HCT116 (cell line): Measurements from ENCODE around the gene ITGB6. TPM values are rescaled to one million over a fixed set of nuclear protein-coding genes. Genes with fewer than 3 reads are reported as not detected.

Experiments
- ATAC-seq: fragments of 200-7000 bp; cut with Tn5 transposase; 2 replicates; pipeline ENCODE4 v1.9.1; 2020; ENCODE audit warnings: mild to moderate bottlenecking, moderate library complexity
- BruUV-seq: library from RNA; stranded (reverse); fragments of 400-500 nt; replicated peaks from 2 replicates; lab custom pipeline; 2021; lab: Mats Ljungman, UMichigan
- CTCF ChIA-PET: fragments of 300-600 bp; sonication (Branson Sonifier 250); formaldehyde crosslinking; loops from one replicate; lab custom pipeline; 2021; ENCODE audit warnings: antibody characterized with exemption; lab: Charles Lee
- POLR2A ChIA-PET: fragments of 300-600, 350-600 bp; sonication (Branson Sonifier 250); formaldehyde crosslinking; loops from one replicate; lab custom pipeline; 2021; ENCODE audit warnings: antibody characterized with exemption; lab: Charles Lee
- RAD21 ChIA-PET, 2 experiments: fragments of 300-600 bp; sonication (Branson Sonifier 250); formaldehyde crosslinking; loops; one replicate each; lab custom pipeline; 2023; ENCODE audit warnings: low total read pairs in 2 of 2; ENCODE audit not compliant: uncharacterized antibody in 2 of 2, unreplicated experiment in 2 of 2, low non-redundant PET in 1 of 2; lab: Charles Lee
- DNase-seq: peaks from one replicate; pipeline ENCODE4 v3.0.0-alpha.2; 2010; ENCODE audit warnings: low read depth, low spot score
- H2AFZ ChIP-seq: fragments of 200-600 bp; shearing (Covaris generic), sonication (generic); 2 replicates; pipeline ENCODE4 v1.6.1; 2017; ENCODE audit warnings: low read depth, mixed run types, mixed read lengths, antibody characterized with exemption, low read length; ENCODE audit not compliant: poor library complexity, severe bottlenecking
- H3K27ac ChIP-seq: 2 replicates; pipeline ENCODE4 v1.5.1; 2012; ENCODE audit warnings: low read depth, low read length
- H3K27me3 ChIP-seq: fragments of 200-600 bp; sonication (generic); 2 replicates; pipeline ENCODE4 v1.6.1; 2016; ENCODE audit warnings: mixed run types, low read length, mixed read lengths; ENCODE audit not compliant: insufficient read depth
- H3K36me3 ChIP-seq, 2 experiments: fragments of 200-500 bp in 1 of 2; fragments of 200-600 bp in 1 of 2; sonication (Bioruptor generic) in 1 of 2; sonication (generic) in 1 of 2; 2 replicates each; pipeline versions ENCODE4 v1.5.1 to v1.6.1; 2014 to 2016; ENCODE audit warnings: low read length in 2 of 2, inconsistent platforms in 1 of 2, mixed read lengths in 1 of 2, mixed run types in 1 of 2; ENCODE audit not compliant: insufficient read depth in 2 of 2, control insufficient read depth in 1 of 2
- H3K4me1 ChIP-seq, 2 experiments: fragments of 200-600 bp in 1 of 2; sonication (generic) in 1 of 2; 2 replicates each; pipeline versions ENCODE4 v1.5.1 to v1.6.1; 2012 to 2017; ENCODE audit warnings: low read length in 2 of 2, inconsistent platforms in 1 of 2, mild to moderate bottlenecking in 1 of 2, mixed read lengths in 1 of 2, mixed run types in 1 of 2, moderate library complexity in 1 of 2; ENCODE audit not compliant: insufficient read depth in 2 of 2, control insufficient read depth in 1 of 2
- H3K4me2 ChIP-seq: fragments of 200-600 bp; sonication (generic); 2 replicates; pipeline ENCODE4 v1.6.1; 2017; ENCODE audit warnings: mixed run types, low read length, mixed read lengths
- H3K4me3 ChIP-seq, 2 experiments: fragments of 200-600 bp in 1 of 2; sonication (generic) in 1 of 2; replicated peaks in 1 of 2; 2 replicates each; pipeline ENCODE4 v1.5.1; 2011 to 2016; ENCODE audit warnings: low read length in 2 of 2, control low read depth in 1 of 2, low read depth in 1 of 2, mild to moderate bottlenecking in 1 of 2, mixed read lengths in 1 of 2, mixed run types in 1 of 2
- H3K79me2 ChIP-seq: fragments of 200-600 bp; sonication (generic); 2 replicates; pipeline ENCODE4 v1.6.1; 2017; ENCODE audit warnings: mild to moderate bottlenecking, mixed run types, low read length, moderate library complexity, mixed read lengths; ENCODE audit not compliant: insufficient read depth
- H3K9ac ChIP-seq: fragments of 200-600 bp; sonication (generic); 2 replicates; pipeline ENCODE4 v1.6.1; 2016; ENCODE audit warnings: low read length, mixed read lengths
- H3K9me2 ChIP-seq: fragments of 200-600 bp; sonication (generic), shearing (Covaris generic); 2 replicates; pipeline ENCODE4 v1.6.1; 2017; ENCODE audit warnings: mixed run types, mild to moderate bottlenecking, moderate library complexity; ENCODE audit not compliant: insufficient read depth
- H3K9me3 ChIP-seq, 2 experiments: fragments of 200-500 bp in 1 of 2; fragments of 200-600 bp in 1 of 2; sonication (Bioruptor generic) in 1 of 2; sonication (generic) in 1 of 2; 2 replicates each; pipeline ENCODE4 v1.6.1; 2014 to 2017; ENCODE audit warnings: low read length in 2 of 2, mixed read lengths in 2 of 2, inconsistent platforms in 1 of 2, low read depth in 1 of 2, mild to moderate bottlenecking in 1 of 2, mixed run types in 1 of 2, moderate library complexity in 1 of 2; ENCODE audit not compliant: control insufficient read depth in 1 of 2, insufficient read depth in 1 of 2
- H4K20me1 ChIP-seq: fragments of 200-600 bp; sonication (generic), shearing (Covaris generic); 2 replicates; pipeline ENCODE4 v1.6.1; 2017; ENCODE audit warnings: mixed run types, mild to moderate bottlenecking, moderate library complexity; ENCODE audit not compliant: insufficient read depth
- ELF1 ChIP-seq: IDR thresholded peaks from 2 replicates; pipeline ENCODE4 v1.6.1; 2012; ENCODE audit warnings: low read depth, borderline replicate concordance
- POLR2A ChIP-seq: IDR thresholded peaks from 2 replicates; pipeline ENCODE4 v1.7.0; 2011; ENCODE audit warnings: borderline replicate concordance; ENCODE audit not compliant: insufficient read depth, insufficient read length; ENCODE audit errors: extremely low read depth
- POLR2AphosphoS5 ChIP-seq: IDR thresholded peaks from 2 replicates; pipeline ENCODE4 v1.6.1; 2011; ENCODE audit warnings: mild to moderate bottlenecking, low read depth, low read length, moderate library complexity
- SIN3A ChIP-seq: IDR thresholded peaks from 2 replicates; pipeline ENCODE4 v1.6.1; 2012; ENCODE audit warnings: low read depth
- SRF ChIP-seq: IDR thresholded peaks from 2 replicates; pipeline ENCODE4 v1.6.1; 2012; ENCODE audit warnings: low read depth
- YY1 ChIP-seq: IDR thresholded peaks from 2 replicates; pipeline ENCODE4 v1.6.1; 2011; ENCODE audit warnings: low read length, low read depth, moderate library complexity, mild to moderate bottlenecking; ENCODE audit not compliant: insufficient replicate concordance; ENCODE audit errors: extremely low read depth
- intact Hi-C: fragments of 100-400 bp; cut with micrococcal nuclease; formaldehyde crosslinking; loops from 2 replicates; pipeline ENCODE4 v1.10.0; 2022
- total RNA-seq: library from RNA; stranded (reverse); gene quantifications from one replicate; pipeline ENCODE4 v1.2.1, GENCODE V29; 2021; ENCODE audit not compliant: unreplicated experiment
- TF ChIP-seq, protein P1 (sequence below), 3 experiments: fragments of 200-600 bp in 1 of 3; sonication (generic) in 1 of 3; IDR thresholded peaks in 2 of 3; conservative IDR thresholded peaks in 1 of 3; 2 replicates each; pipeline ENCODE4 v1.5.1; 2012 to 2017; ENCODE audit warnings: low read depth in 2 of 3, low read length in 2 of 3, antibody characterized with exemption in 1 of 3, borderline replicate concordance in 1 of 3, control low read depth in 1 of 3, mild to moderate bottlenecking in 1 of 3, mixed read lengths in 1 of 3, mixed run types in 1 of 3, moderate library complexity in 1 of 3; ENCODE audit not compliant: insufficient read depth in 1 of 3
- TF ChIP-seq, protein P2 (sequence below): IDR thresholded peaks from 2 replicates; pipeline ENCODE4 v1.6.1; 2012; ENCODE audit warnings: low read depth

Gene ITGB6
- total RNA-seq, 1 experiment from 2014 or later = 0.12 TPM

DNA sequence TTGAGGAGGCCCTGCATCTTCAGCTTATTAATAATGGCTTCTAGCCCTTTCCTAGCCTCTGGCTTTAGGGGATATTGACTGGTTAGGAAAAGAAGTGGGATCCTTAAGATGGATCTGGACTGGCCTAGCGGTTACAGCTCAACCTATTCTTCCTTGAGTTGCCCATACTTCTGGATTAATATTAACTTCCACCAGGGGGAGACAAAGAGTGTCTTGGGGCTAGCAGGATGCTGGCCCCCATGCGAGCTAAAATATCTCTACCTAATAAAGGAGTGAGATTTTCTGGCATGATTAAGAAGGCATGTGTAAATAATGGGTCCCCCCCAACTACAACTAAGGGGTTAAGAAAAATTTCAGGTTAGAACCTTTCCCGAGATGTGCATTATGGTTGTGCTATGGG is 114.4 kb downstream of the ITGB6 start:
- ChIA-PET POLR2A (no interaction called here), CTCF (no interaction called here), RAD21 (no interaction called here)
- no TSS peak for BruUV-seq
- Histone ChIP-seq H3K4me2 (no peak overlapping the region), H3K27ac (no peak overlapping the region), H3K9me2 (no peaks in the 10 kb centered on the region), H2AFZ (no peak overlapping the region), H3K4me1 (no peaks in the 10 kb centered on the region), H3K36me3 (no peaks in the 10 kb centered on the region), H3K9me3 (peaks cover 10 to 17% of the 10 kb centered on the region in 2 experiments; a peak in 3 of 4 replicates), H4K20me1 (no peaks in the 10 kb centered on the region), H3K27me3 (no peaks in the 10 kb centered on the region), H3K79me2 (no peaks in the 10 kb centered on the region), H3K4me3 (no peak overlapping the region), H3K9ac (no peak overlapping the region)
- intact Hi-C loops = loop anchor here (5.0 kb wide), 1 partner anchor 907 kb away; no protein-coding TSS in a partner anchor
- DNase-seq = no peak
- ATAC-seq = 0 out of 2 replicates have a peak, but pooled peaks have one; percentile 40
- TF ChIP-seq POLR2AphosphoS5 = no peak
- TF ChIP-seq, protein P1, sequence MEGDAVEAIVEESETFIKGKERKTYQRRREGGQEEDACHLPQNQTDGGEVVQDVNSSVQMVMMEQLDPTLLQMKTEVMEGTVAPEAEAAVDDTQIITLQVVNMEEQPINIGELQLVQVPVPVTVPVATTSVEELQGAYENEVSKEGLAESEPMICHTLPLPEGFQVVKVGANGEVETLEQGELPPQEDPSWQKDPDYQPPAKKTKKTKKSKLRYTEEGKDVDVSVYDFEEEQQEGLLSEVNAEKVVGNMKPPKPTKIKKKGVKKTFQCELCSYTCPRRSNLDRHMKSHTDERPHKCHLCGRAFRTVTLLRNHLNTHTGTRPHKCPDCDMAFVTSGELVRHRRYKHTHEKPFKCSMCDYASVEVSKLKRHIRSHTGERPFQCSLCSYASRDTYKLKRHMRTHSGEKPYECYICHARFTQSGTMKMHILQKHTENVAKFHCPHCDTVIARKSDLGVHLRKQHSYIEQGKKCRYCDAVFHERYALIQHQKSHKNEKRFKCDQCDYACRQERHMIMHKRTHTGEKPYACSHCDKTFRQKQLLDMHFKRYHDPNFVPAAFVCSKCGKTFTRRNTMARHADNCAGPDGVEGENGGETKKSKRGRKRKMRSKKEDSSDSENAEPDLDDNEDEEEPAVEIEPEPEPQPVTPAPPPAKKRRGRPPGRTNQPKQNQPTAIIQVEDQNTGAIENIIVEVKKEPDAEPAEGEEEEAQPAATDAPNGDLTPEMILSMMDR (IDR thresholded peaks at IDR 0.05 in 2 of 3, conservative IDR thresholded peaks at IDR 0.05 in 1 of 3; ENCODE audit: borderline replicate concordance in 1 of 3, insufficient read depth in 1 of 3, low read depth in 2 of 3, low read length in 2 of 3) = peak in 2 of 3 experiments; percentile 22 to 57; a peak in 3 of 6 replicates

DNA sequence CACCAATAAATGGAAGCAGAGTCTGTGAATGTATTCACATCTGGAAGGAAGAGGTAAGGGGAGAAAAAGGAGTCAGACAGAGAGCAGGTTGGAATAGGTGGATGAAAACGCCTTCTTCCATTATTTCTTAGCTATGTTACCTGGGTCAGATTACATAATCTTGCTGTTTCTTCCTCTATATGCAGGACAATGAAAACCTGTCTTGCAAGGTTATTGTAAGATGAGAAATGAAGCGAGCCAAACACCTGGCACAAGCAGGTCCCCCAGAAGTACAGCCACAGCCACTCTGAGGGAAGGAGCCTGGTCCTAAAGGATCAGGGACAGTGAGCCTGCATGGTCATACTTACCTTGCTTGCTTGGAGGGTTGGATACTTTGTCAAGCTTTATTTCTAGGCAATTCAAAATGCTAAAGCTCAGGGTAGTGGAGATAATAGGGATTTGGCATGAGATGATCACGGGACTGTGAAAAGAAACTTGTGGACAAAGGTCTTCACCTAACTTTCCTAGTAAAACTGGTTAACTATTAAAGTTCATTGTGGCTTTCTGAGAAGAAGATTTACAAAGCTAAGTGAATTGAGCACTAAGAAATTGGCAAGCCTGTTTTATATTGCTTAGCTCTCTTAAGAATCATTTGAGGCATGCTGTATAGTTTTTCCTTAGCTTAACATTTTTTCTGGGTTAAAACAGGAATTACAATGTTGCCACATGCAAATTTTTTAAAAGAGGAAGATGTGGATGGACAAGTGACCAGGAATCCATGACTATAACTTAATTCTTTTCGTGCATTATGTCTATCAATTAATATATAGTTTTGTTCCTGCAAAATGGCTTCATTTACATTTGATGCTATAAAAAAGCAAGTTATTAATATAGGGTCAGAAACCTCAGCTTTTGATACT is 121.9 kb downstream of the ITGB6 start:
- TF ChIP-seq YY1 (no peak), SIN3A (no peak), ELF1 (no peak), POLR2A (no peak), SRF (no peak)
- TF ChIP-seq, protein P2, sequence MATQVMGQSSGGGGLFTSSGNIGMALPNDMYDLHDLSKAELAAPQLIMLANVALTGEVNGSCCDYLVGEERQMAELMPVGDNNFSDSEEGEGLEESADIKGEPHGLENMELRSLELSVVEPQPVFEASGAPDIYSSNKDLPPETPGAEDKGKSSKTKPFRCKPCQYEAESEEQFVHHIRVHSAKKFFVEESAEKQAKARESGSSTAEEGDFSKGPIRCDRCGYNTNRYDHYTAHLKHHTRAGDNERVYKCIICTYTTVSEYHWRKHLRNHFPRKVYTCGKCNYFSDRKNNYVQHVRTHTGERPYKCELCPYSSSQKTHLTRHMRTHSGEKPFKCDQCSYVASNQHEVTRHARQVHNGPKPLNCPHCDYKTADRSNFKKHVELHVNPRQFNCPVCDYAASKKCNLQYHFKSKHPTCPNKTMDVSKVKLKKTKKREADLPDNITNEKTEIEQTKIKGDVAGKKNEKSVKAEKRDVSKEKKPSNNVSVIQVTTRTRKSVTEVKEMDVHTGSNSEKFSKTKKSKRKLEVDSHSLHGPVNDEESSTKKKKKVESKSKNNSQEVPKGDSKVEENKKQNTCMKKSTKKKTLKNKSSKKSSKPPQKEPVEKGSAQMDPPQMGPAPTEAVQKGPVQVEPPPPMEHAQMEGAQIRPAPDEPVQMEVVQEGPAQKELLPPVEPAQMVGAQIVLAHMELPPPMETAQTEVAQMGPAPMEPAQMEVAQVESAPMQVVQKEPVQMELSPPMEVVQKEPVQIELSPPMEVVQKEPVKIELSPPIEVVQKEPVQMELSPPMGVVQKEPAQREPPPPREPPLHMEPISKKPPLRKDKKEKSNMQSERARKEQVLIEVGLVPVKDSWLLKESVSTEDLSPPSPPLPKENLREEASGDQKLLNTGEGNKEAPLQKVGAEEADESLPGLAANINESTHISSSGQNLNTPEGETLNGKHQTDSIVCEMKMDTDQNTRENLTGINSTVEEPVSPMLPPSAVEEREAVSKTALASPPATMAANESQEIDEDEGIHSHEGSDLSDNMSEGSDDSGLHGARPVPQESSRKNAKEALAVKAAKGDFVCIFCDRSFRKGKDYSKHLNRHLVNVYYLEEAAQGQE = no peak
- TF ChIP-seq, all 23 proteins: peak for 0
- intact Hi-C loops = no loop called here
- Histone ChIP-seq H3K4me1 (no peaks in the 10 kb centered on the region), H3K4me3 (no peak overlapping the region), H3K27me3 (no peaks in the 10 kb centered on the region), H3K36me3 (no peaks in the 10 kb centered on the region), H3K27ac (no peak overlapping the region), H3K9me3 (no peaks in the 10 kb centered on the region), H3K4me2 (no peak overlapping the region), H4K20me1 (no peaks in the 10 kb centered on the region), H2AFZ (no peak overlapping the region), H3K79me2 (no peaks in the 10 kb centered on the region), H3K9ac (no peak overlapping the region), H3K9me2 (no peaks in the 10 kb centered on the region)
- ChIA-PET POLR2A (no interaction called here), RAD21 (no interaction called here), CTCF (no interaction called here)
- ATAC-seq (no peak), DNase-seq (no peak)
- BruUV-seq = no TSS peak
